Skeletal muscle tissue (tissue), 4 donors: ENCODE data around the gene SPOCK2. TPM values are rescaled to one million over a fixed set of nuclear protein-coding genes. Genes with fewer than 3 reads are reported as not detected.
A peak's percentile ranks its signal among the peaks of the same experiment; 100 is the strongest.

Experiments used
- H3K27ac ChIP-seq: one replicate; pipeline ENCODE4 v1.7.0; 2013; ENCODE audit warnings: mild to moderate bottlenecking, low read depth, low read length, inconsistent platforms
- H3K27me3 ChIP-seq, 3 donors: one replicate each; pipeline ENCODE4 v1.7.0; 2013; ENCODE audit warnings: low read length in 3 of 3; ENCODE audit not compliant: control insufficient read depth in 3 of 3, insufficient read depth in 3 of 3
- H3K36me3 ChIP-seq, 3 donors: one replicate each; pipeline ENCODE4 v1.7.0; 2013; ENCODE audit warnings: low read length in 3 of 3; ENCODE audit not compliant: control insufficient read depth in 3 of 3, insufficient read depth in 3 of 3
- H3K4me1 ChIP-seq, 3 donors: one replicate each; pipeline ENCODE4 v1.7.0; 2013; ENCODE audit warnings: low read length in 3 of 3, mild to moderate bottlenecking in 3 of 3; ENCODE audit not compliant: control insufficient read depth in 3 of 3, insufficient read depth in 3 of 3
- H3K4me3 ChIP-seq, 3 donors: one replicate each; pipeline ENCODE4 v1.7.0; 2013; ENCODE audit warnings: low read length in 3 of 3
- H3K9ac ChIP-seq, 3 donors: one replicate each; pipeline ENCODE4 v1.7.0; 2013; ENCODE audit warnings: low read length in 3 of 3, mild to moderate bottlenecking in 3 of 3, moderate library complexity in 2 of 3, low read depth in 1 of 3
- H3K9me3 ChIP-seq, 3 donors: one replicate each; pipeline ENCODE4 v1.7.0; 2013; ENCODE audit warnings: low read length in 3 of 3; ENCODE audit not compliant: control insufficient read depth in 3 of 3
- total RNA-seq: library from RNA; depleted of rRNA; stranded (reverse); fragments of >200 nt; gene quantifications from one replicate; pipeline ENCODE4 v1.2.3, GENCODE V29; 2014
- donor health status: Osteomylitis.

Gene SPOCK2
- total RNA-seq, 1 donor from 2014 or later = 2.6 TPM

- no peak overlapping the region for H3K9ac ChIP-seq
- H3K27me3 ChIP-seq = no peaks in the 10 kb centered on the region
- no peak overlapping the region for H3K4me3 ChIP-seq
- H3K4me1 ChIP-seq = peaks cover 0 to 8% (median 4%) of the 10 kb centered on the region in 3 donors
- no peak overlapping the region for H3K27ac ChIP-seq
- H3K9me3 ChIP-seq = no peaks in the 10 kb centered on the region
- H3K36me3 ChIP-seq = no peaks in the 10 kb centered on the region
Measured at GRCh38 chr10:72025400-72025799, 63.0 kb downstream of the SPOCK2 start.

DNA sequence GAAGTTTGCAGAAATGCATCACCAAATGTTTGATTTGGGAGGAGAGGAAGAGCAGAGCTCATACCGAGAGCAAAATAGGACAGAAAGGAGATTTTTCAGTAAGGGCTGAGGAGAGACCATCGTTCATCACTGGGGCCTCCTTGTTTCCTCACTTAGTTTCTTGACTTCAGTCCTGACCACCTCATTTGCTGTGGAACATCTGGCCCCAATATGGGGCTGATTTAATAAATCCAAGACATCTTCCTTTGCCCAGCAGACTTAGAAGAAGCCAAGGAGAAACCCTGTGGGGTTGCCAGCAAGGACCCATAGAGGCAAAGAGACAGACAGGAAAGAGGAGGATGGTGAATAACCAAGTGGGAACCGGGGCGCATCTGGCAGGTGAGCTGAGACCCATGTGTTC is 63.8 kb downstream of the SPOCK2 start:
- Histone ChIP-seq H3K9ac (no peak overlapping the region), H3K4me1 (peaks cover 0 to 6% (median 4%) of the 10 kb centered on the region in 3 donors), H3K27ac (no peak overlapping the region), H3K4me3 (no peak overlapping the region), H3K36me3 (no peaks in the 10 kb centered on the region), H3K9me3 (no peaks in the 10 kb centered on the region), H3K27me3 (no peaks in the 10 kb centered on the region)

- Histone ChIP-seq H3K27ac (no peak overlapping the region), H3K4me1 (peaks cover 10 to 12% (median 11%) of the 10 kb centered on the region in 3 donors), H3K9me3 (no peaks in the 10 kb centered on the region), H3K36me3 (no peaks in the 10 kb centered on the region), H3K4me3 (no peak overlapping the region), H3K27me3 (no peaks in the 10 kb centered on the region), H3K9ac (no peak overlapping the region)
Measured at GRCh38 chr10:72022228-72022627, 66.1 kb downstream of the SPOCK2 start.

GRCh38 chr10:72020914-72021809 is 67.2 kb downstream of the SPOCK2 start:
- Histone ChIP-seq H3K4me1 (peaks cover 17 to 21% (median 19%) of the 10 kb centered on the region in 3 donors), H3K27ac (no peak overlapping the region), H3K27me3 (no peaks in the 10 kb centered on the region), H3K4me3 (no peak overlapping the region), H3K36me3 (no peaks in the 10 kb centered on the region), H3K9me3 (no peaks in the 10 kb centered on the region), H3K9ac (no peak overlapping the region)

DNA sequence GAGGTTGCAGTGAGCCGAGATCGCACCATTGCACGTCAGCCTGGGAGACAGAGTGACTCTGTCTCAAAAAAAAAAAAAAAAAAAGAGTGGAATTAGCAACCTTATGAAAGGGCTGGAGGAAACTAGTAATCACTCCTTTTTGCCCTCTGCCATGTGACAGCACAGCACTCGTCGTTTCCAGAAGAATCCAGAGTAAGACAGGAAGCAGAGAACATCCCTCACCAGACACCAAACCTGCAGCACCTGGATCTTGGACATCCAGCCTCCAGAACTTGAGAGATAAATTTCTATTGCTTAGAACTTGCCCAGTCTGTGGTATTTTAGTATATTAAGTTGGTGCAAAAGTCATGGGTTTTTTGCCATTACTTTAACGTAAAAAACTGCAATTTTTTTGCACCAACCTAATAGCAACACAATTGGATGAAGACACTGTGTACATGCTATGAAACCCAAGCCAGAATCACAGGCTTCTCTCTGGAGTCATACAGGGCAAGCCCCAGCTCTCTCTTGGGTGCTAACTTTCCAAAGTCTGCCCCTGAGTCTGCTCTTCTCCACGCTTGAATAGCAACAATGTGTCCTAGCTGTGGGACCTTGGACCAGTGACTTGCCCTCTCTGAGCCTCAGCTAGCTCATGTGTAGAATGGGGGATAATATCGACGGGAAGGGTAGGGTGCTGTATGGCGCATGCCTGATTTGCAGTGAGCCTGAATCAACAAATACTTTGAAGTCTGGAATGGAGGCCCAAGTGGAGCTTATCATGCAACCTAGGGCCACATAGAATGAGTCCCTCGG is 69.1 kb downstream of the SPOCK2 start:
- no peak overlapping the region for H3K9ac ChIP-seq
- no peaks in the 10 kb centered on the region for H3K36me3 ChIP-seq
- no peak overlapping the region for H3K4me3 ChIP-seq
- peaks cover 24 to 28% (median 26%) of the 10 kb centered on the region in 3 donors for H3K4me1 ChIP-seq
- H3K9me3 ChIP-seq = no peaks in the 10 kb centered on the region
- H3K27me3 ChIP-seq = no peaks in the 10 kb centered on the region
- no peak overlapping the region for H3K27ac ChIP-seq

DNA sequence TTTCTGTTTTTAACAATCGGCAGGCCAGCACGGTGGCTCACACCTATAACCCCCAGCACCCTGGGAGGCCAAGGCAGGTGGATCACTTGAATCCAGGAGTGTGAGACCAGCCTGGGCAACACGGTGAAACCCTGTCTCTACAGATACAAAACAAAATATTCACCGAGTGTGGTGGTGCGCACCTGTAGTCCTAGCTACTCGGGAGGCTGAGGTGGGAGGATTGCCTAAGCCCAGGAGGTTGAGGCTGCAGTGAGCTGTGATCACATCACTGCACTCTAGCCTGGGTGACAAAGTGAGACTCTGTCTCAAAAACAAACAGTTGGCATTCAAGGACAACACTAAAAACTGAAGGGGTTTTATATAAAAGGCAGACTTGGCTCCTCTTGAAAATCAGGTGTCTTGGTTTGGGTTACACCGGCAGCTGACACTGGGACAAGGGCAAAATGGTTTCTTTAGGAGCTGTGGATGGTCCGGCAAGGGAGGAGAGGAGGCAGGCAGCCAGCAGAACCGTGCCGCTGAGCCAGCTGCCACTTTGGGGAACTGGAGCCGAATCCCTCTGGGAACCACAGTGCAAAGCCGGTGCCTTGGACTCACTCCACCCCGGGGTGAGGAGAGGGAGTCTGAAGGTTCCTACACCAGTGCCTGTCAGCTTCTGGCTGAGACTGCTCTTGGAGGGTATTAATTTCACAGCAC is 71.6 kb downstream of the SPOCK2 start:
- Histone ChIP-seq H3K36me3 (no peaks in the 10 kb centered on the region), H3K27me3 (no peaks in the 10 kb centered on the region), H3K9me3 (no peaks in the 10 kb centered on the region), H3K4me1 (peaks cover 45% of the 10 kb centered on the region in 3 donors), H3K27ac (peak overlapping the region; percentile 44), H3K4me3 (peak overlapping the region in 1 of 3 donors; percentile 29), H3K9ac (peak overlapping the region in 1 of 3 donors; percentile 72)

DNA sequence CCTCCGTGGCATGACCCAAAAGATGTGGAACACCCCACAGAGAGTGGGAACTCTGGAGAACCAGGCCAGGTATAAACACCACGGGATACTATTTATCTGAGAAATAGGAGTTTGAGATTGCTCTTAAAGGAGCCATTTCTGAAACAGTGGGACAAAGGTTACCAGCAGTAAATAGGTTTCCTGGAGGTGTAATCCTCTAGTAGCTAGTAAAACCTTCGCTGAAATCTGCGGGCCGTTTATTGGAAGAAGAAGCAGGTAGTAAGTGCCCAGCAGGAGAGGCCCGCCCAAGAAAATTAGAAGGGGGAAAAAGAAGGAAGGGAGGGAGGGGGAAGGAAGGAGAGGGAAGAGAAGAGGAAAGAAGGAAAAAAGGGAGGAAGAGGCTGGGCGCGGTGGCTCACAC is 72.5 kb downstream of the SPOCK2 start:
- Histone ChIP-seq H3K4me3 (no peak overlapping the region), H3K27me3 (no peaks in the 10 kb centered on the region), H3K36me3 (no peaks in the 10 kb centered on the region), H3K9ac (no peak overlapping the region), H3K27ac (no peak overlapping the region), H3K4me1 (peaks cover 45 to 54% (median 48%) of the 10 kb centered on the region in 3 donors), H3K9me3 (no peaks in the 10 kb centered on the region)

- Histone ChIP-seq H3K27me3 (no peaks in the 10 kb centered on the region), H3K27ac (no peak overlapping the region), H3K4me3 (no peak overlapping the region), H3K36me3 (no peaks in the 10 kb centered on the region), H3K9ac (no peak overlapping the region), H3K4me1 (peaks cover 51 to 63% (median 57%) of the 10 kb centered on the region in 3 donors), H3K9me3 (no peaks in the 10 kb centered on the region)
Measured at GRCh38 chr10:72014785-72015480, 73.4 kb downstream of the SPOCK2 start.

GRCh38 chr10:72014197-72014596 is 74.2 kb downstream of the SPOCK2 start:
- no peaks in the 10 kb centered on the region for H3K36me3 ChIP-seq
- no peak overlapping the region for H3K27ac ChIP-seq
- peaks cover 58 to 70% (median 64%) of the 10 kb centered on the region in 3 donors for H3K4me1 ChIP-seq
- peak overlapping the region in 1 of 3 donors; percentile 57 for H3K9ac ChIP-seq
- H3K27me3 ChIP-seq = no peaks in the 10 kb centered on the region
- no peak overlapping the region for H3K4me3 ChIP-seq
- H3K9me3 ChIP-seq = no peaks in the 10 kb centered on the region
